IPS-NIHi7 (cell line): ENCODE data around the gene LCLAT1.
A peak's percentile ranks its signal among the peaks of the same experiment; 100 is the strongest.
"Not testable (repeated sequence)": the region's sequence is repeated elsewhere in the genome, so short reads cannot be mapped to it uniquely, and the experiment has no call there.

Experiments
- DNase-seq: peaks from one replicate; pipeline ENCODE4 v3.0.0; 2012; ENCODE audit warnings: mixed read lengths; ENCODE audit errors: extremely low spot score

LCLAT1 gene

DNA sequence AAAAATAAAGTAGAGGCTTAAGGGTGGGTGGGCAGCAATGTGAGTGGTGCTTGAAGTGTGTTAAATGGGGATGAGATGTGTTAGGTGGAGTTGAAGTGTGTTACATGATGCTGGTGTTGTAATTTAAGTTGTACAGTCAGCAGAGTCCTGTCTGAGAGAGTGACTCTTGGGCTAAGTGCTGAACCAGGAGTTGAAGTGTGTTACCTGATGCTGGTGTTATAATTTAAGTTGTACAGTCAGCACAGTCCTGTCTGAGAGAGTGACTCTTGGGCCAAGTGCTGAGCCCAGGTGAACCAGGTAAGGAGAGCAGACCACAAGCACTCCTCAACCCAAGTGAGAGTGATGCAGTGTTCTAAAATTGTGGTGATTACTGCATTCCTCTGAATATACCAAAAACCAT lies 40.6 kb downstream of the LCLAT1 start:
- DNase-seq: no peak

GRCh38 chr2:30488012-30488659 lies 41.1 kb downstream of the LCLAT1 start:
- DNase-seq: no peak

DNA sequence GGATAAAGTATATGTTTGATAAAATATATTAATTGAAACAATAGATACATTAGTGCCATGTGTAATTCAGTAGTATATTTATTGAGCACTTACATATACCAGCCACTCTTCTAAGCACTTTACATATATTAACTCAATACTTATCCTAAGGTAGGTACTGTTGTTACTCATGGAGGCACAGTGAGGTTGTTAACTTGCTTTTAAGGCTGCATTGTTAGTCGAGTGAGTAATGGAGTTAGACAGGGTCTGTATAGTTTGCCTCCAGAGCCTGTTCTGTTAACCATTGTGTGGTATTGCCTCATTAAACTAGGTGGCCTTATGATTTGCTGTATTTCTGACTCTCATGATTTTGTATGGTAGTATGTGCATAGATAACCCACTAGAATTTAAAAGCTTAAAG lies 44.2 kb downstream of the LCLAT1 start:
- no peak for DNase-seq

DNA sequence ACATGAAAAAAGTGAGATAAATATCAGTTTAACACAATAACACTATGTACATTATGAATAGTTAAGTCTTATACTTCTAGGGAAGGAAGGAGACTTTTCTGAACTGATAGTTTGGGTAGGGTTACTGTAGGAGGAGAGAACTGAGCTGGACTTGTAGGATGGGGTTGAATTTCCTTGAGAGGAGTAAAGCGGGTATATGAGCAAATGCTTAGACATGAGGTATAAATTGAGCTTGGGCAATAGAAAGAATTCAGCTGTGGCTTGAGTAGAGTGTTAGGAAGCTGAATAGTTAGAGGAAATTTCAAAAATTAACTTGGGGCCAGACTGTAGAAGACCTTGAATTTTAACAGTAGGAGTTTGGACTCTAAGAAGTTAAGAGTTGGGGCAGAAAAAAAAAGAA lies 45.1 kb downstream of the LCLAT1 start:
- no peak for DNase-seq

DNA sequence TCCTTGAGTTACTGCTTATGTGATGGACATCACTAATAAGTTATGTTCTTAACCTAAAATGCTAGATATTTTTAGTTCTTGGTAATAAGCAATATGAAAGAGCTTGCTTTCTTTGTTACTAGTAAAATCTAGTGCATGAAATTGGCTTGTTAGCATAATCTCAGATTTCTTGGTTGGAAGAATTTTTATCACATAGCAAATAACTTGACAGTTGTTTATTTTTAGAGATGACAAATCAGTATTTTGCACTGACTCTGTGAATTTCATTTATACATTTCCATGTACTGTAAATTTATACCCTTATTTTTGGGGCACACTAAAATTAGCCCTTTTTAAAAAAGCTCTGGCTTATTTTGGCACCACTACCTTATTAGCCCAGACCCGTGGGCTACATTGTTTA lies 45.6 kb downstream of the LCLAT1 start:
- no peak for DNase-seq

DNA sequence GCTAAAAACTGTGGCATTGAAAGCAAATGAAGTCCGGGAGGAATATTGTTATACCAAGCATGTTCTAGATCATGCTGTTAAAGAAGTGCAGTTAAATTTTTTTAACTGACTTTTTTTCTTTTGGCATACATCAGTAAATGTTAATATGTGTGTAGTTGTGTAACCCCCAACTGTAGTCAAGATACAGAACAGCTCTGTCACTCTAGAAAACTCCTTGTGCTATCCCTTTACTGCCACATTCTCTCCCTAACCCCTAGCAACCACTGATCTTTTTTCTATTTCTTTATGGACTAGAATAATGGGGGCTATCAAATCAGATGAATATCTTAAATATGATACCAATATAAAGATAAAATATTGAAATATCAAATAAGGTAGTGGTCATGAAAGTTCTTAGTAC lies 46.4 kb downstream of the LCLAT1 start:
- no peak for DNase-seq

GRCh38 chr2:30495896-30496295 lies 48.9 kb downstream of the LCLAT1 start:
- not testable (repeated sequence) for DNase-seq

GRCh38 chr2:30499681-30500080 lies 52.6 kb downstream of the LCLAT1 start:
- DNase-seq: no peak

- no peak for DNase-seq
These were observed 53.7 kb downstream of the LCLAT1 start for GRCh38 chr2:30500699-30501098.

DNA sequence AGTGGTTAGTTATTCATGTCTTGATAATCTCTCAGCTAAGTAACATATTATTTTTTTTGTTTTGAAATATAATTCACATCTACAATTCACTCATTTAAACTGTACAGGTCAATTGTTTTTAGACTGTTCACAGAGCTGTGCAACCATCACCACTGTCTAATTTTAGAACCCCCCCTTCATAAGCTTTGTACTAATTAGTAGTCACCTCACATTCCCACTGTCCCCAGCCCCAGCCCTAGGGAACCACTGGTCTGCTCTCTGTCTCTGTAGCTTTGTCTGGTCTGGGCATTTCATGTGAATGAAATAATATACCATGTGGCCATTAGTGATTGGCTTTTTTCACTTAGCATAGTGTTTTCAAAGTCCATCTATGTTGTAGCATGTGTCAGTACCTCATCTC lies 55.3 kb downstream of the LCLAT1 start:
- no peak for DNase-seq

DNA sequence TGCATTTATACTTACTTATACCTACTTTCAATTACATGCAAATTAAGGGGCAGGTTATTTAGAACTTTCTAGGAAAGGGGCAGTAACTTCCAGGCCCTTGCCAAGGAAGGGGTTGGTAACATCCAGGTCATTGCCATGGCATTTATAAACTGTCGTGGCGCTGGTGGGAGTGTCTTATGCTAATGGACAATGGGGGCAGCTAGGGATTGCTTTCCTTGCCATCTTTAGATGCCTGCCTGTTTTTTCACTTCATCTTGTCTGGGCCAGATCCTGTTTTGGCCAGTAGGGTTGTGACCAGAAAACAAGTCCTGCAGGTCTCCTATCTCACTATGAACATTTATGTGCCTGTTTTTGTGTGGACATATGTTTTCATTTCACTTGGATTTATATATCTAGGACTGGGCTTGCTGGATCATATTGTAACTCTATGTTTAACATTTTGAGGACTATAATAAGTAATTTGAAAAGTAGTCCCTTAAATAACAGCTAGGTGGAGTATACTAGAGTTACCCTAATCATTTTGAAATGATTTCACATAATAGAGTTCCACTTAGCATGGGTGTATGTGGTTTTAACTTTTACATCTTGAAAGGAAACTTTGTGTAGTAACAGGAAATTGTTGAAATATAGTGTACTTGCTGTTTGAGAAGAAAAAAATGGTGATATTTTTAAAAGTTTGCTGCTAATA lies 56.1 kb downstream of the LCLAT1 start:
- no peak for DNase-seq

DNA sequence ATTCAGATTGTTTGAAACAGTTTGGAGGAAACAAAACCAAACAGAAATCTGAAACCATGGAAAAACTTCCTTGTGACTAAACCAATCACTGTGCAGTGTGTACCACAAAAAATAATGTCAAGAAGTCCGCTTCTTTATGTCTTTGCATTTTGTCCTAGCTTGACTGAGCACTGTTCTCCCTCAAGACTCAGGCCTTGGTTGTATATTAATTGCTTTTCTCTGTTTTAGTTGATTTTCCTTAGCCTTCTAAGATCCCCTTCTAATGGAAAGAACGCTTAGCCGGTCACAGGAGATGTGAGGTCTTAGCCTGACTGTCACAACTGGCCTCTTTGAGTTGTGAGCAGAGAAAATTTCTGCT lies 56.6 kb downstream of the LCLAT1 start:
- no peak for DNase-seq

- no peak for DNase-seq
These were observed 57.7 kb downstream of the LCLAT1 start for GRCh38 chr2:30504731-30505130.

- no peak for DNase-seq
These were observed 58.6 kb downstream of the LCLAT1 start for GRCh38 chr2:30505500-30506180.

- DNase-seq: not testable (repeated sequence)
These were observed 60.4 kb downstream of the LCLAT1 start for GRCh38 chr2:30507460-30507859.

DNA sequence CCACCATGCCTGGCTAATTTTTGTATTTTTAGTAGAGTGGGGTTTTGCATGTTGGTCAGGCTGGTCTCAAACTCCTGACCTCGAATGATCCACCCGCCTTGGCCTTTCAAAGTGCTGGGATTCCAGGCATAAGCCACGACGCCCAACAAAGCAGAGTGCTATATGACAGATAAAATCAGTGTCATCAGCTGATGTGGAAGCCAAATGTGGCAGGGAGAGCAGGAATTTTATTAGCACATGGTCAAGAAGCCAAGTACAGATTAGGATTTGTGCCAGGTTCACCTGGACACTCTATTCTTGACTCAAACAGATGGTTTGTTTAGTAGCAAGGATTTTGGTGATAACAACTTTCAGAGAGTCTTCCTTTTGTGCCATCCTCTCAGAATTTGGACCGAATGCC lies 62.7 kb downstream of the LCLAT1 start:
- DNase-seq: no peak

- no peak for DNase-seq
These were observed 63.4 kb downstream of the LCLAT1 start for GRCh38 chr2:30510409-30510808.

DNA sequence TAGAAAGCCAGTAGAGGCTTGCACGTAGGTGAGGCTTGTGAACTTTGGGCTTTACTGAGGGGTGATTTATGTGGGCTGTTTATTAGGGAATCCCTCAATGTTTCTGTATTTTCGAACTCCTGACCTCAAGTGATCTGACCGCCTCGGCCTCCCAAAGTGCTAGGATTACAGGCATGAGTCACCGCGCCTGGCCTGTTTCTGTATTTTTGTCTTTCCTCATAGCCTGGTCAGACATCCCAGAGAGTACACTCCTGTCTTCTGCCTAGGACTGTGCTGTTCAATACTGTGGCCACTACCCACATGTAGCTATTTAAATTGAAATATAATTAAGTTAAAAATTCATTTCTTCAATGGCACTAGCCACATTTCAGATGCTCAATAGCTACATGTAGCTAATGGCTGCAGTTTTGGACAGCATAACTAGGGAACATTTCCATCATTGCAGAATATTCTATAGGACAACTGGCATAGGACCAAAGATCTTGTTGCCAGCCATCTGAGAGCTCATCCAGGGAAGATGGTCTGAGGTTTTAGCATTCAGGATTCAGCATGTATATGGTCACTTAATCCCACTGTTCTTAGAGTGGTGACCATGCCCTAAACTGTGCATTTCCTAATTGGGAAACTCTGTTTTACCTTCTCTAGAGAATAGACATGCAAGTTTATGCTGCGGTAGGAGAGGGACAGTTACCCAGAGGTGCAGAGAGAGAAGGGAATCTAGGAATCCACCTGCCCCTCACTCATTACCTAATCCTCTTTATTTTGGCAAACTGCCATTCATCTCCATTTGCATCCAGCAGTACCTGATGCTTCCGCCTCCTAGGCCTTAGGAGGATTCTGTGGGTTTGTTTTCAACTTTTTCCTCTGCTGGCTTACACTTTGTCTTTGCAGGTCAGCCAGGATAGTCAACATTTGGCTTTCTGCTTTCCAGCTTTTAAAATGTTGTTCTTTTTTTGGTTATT lies 64.4 kb downstream of the LCLAT1 start:
- peak; percentile 11 for DNase-seq

DNA sequence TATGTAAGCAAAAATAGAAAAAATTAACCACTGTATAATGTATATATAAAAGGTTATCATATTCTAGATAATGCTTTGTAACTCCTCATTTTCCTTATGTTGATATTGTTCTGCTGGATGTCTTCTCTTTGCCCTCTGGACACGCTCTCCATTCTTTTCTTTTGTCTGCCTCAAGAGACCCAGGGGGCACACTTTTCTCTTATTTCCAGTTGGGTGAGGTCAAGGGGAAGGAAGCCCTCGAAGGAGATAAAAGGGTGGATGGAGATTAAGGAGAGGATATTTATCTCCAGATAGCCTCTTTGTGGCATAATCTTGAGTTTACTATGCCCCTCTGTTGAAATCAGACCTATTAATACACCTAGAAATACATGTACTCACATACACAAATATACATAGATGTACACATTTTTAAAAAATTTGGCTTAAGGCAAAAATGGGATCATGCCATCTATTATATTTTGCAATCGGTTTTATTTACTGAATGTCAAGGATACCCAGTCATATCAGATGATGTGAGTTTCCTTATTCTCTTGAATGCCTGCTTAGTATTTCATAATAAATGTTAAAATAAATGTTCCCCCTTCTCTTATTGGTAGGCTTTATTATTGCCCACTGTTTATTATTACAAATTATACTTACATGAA lies 65.3 kb downstream of the LCLAT1 start:
- DNase-seq: peak; percentile 12

- DNase-seq: not testable (repeated sequence)
These were observed 66.6 kb downstream of the LCLAT1 start for GRCh38 chr2:30513649-30514048.

GRCh38 chr2:30514134-30514847 lies 67.2 kb downstream of the LCLAT1 start:
- no peak for DNase-seq
